T-helper 1 cell (primary cell): ENCODE data around the gene ZNF605.
"Not testable (repeated sequence)": the region's sequence is repeated elsewhere in the genome, so short reads cannot be mapped to it uniquely, and the experiment has no call there.

Experiments
- DNase-seq, 5 donors: peaks; one replicate each; pipeline ENCODE4 v3.0.0-alpha.2; 2012 to 2020

ZNF605 gene

DNA sequence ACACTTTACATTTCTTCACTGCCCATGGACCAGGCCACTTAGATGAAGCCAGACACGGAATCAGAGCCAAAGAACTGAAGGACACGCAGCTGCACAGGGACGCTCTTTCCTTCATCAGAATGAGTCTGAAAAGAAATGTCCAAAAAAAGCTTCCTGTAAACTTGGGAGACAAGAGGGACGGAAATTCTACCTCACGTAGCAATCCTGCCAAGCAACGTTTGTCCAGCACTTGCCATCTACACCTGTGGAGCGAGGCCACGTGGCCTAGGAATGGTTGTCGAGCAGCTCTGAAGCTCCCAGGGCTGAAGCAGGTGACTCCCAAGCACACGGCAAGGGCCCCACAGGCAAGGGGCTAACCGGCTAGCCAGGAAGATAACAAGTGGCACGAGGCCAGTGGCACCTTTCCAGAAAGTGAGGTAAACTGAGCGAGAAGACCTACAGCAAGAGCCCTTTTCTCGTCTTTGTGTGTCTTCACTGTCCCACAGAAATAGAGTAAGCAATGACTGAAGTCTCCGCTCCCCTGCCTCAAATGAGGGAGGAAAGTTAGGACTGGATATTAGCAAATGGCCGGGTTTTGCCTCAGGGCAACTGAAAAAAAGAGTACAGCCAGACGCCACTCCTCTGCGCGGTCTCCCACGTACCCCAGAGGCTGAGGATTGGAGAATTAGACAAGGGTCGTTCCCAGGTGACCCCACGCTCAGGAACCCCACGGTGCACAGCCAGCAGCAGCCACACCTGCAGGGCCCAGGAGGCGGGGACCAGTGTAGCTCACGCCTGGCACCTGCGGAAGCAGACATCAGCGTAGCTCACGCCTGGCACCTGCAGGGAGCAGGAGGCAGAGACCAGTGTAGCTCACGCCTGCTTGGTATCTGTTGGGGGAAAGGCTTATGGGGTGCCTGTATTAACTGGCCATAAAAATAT is 7.7 kb downstream of the ZNF605 start:
- DNase-seq = no peak

DNA sequence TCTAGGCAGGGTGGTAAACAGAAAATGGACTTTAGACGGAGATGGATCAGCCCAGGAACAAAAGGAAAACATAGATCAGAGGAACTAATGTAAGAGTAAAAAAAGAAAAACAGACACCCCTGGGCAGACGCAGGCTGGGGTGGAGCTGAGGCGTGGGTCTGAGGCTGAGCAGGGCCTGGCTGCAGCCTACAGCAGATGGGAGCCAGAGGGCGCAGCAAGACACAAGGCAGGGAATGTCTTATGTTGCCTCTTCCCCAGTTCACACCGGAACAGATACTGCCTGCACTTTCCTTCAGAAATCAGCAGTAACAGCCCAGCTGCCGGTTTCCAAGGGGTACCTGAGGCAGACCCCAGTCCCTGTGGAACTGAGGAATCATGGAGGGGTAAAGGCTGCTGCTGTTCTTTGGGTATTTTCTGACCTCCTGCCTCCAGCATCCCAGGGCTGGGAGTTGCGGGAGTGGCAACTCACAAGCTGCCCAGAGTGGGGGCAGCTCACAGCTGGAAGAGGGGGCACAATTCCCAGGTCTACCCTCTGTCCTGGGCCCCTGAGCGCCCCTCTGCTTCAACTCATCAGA is 9.8 kb downstream of the ZNF605 start:
- DNase-seq = no peak

DNA sequence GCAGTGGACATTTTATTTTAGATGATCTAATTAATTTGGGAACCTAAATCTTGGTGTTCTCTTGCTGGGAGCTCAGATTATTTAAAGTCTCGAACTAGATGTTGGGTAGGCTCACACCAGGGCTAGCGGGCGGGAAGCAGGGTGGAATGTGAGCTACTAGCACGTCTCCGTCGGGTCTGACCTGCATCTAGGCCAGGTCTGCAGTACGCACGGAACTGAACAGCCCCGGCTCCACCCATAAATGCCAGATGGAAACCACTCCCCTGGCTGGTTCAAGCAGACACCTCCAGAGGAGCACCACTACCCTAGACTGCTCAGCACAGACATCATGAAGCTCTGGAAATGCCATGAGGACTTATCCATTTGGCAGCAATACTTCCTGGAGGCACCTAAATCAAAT is 10.3 kb downstream of the ZNF605 start:
- DNase-seq = no peak

DNA sequence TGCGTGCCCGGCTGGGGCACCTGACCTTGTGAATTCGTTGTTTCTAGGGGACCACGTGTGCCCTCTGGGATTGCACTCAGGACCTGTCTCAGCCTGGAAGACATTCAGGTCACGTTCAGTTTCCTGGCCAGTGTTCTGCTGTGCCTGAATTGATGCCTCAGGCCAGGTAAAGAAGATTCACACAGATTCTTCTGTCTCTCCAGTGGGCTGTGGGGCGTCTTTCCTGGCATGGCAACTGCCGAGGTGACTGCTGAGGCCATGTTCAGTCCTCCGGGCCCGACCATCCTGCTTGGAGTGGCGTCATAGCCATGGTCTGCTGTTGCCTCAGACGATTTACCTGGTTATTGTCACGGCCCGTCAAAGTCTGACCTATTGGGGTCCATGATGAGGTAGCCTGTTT is 13.5 kb downstream of the ZNF605 start:
- no peak for DNase-seq

DNA sequence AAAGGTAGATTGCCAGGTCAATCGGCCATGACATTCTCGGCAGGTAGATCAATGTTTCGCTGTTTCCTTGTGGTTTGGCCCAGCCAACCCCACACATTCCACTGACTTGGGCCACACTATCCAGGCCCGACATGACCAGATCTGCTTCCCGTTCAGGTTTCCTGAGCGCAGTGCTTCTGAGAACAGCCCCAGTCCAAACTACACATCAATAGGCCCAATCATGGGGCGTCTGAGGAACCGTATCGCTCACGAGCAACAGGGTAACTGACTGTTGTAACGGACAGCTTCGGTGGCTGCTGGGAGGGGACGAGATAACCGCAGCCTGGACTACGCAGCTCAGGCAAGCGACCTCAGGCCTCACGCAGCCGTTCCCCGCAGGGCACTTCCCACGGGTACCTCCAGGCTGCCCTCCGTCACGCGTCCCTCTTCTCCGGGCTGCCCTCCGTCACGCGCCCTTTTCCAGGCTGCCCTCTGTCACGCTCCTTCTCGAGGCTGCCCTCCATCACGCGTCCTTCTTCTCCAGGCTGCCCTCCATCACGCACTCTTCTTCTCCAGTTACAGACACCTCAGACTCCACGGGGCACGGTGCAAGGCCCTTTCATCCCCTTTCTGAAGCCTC is 14.7 kb downstream of the ZNF605 start:
- no peak for DNase-seq

DNA sequence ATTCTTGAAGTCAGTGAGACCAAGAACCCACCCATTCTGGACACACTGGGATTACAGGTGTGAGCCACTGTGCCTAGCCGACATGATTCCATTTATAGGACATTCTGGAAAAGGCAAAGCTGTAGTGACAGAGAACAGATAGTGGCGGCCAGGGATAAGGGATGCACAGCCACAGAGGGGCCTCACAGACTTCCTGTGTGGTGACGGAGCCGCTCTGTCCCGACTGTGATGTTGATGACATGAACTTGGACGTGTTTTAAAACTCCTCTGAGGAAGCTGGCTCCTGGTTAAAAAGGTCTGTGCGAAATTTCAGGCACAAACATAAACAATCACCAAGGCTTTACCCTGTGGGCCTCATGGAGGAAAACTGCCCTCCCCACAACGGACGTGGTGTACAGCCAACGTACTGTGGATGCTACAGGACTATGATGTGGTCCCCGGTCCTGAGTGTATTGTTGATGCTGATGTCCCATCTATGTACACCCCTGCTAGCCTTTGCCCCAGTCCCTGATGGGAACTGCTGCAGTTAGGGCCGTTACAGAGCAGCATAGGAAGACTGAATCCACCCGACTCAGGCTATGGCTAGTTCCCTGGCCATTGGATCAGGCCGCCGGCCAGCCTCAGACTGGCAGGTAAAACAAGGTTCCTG is 15.9 kb downstream of the ZNF605 start:
- DNase-seq = no peak

DNA sequence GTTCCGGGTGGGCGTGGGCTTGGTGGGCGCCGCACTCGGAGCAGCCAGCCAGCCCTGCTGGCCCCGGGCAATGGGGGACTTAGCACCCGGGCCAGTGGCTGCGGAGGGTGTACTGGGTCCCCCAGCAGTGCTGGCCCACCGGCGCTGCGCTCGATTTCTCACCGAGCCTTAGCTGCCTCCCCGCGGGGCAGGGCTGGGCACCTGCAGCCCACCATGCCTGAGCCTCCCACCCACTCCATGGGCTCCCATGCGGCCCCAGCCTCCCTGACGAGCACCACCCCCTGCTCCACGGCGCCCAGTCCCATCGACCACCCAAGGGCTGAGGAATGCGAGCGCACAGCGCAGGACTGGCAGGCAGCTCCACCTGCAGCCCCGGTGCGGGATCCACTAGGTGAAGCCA is 17.3 kb downstream of the ZNF605 start:
- DNase-seq = not testable (repeated sequence)

DNA sequence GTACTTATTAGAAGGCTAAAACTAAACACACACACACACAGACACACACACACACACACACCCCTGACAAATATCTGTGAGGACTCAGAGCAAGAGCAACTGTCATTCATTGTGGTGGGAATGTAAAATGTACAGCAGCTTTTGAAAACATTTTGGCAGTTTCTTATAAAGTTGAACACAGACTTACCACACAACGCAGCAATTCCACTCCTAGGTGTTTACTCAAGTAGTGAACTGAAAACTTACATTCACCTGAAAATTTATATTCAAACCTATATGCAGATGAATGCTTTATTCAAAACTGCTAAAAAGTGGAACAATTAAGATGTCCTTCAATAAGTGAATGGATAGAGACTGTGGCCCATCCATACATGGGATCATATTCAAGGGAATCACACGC is 18.6 kb downstream of the ZNF605 start:
- no peak for DNase-seq

DNA sequence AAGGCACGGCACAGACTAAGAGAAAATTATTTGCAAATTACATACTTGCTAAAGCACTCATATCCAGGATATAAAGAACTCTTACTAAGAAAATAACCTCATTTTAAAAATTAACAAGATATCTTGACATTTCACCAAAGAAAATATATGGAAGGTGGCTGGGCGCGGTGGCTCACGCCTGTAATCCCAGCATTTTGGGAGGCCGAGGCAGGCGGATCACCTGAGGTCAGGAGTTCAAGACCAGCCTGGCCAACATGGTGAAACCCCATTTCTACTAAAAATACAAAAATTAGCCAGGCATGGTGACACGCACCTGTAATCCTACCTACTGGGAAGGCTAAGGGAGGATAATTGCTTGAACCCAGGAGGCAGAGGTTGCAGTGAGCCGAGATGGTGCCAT is 19.2 kb downstream of the ZNF605 start:
- not testable (repeated sequence) for DNase-seq

DNA sequence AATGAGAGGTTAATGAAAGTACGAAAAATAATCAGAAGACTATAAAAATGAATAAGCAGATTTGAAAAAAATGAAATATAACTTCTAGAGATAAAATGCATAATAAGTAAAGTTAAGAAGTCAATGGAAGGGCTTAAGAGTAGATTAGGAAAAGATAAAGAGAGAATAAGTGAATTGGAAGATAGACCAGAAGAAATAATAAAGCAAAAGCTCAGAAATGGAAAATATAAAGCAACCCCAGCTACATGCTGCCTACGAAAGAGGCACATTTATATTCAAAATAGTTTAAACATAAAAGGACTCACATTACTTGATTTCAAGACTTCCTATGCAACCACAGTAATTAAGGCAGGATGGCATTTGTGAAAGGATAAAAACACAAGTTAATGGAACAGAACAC is 19.9 kb downstream of the ZNF605 start:
- DNase-seq = no peak

DNA sequence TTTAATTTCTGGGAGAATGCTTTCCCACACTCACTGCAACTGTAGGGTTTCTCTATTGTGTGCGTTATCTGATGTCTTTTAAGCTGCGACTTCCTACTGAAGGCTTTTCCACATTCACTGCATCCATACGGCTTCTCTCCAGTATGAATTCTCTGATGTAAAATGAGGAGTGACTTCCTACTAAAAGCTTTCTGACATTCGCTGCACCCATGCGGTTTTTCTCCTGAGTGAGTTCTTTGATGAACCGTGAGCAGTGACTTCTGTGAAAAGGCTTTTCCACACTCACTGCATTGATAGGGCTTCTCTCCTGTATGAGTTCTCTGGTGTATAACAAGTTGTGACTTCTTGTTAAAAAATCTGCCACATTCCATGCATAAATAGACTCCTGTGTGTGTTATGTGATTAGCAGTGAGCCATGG is 29.7 kb downstream of the ZNF605 start:
- DNase-seq = no peak

DNA sequence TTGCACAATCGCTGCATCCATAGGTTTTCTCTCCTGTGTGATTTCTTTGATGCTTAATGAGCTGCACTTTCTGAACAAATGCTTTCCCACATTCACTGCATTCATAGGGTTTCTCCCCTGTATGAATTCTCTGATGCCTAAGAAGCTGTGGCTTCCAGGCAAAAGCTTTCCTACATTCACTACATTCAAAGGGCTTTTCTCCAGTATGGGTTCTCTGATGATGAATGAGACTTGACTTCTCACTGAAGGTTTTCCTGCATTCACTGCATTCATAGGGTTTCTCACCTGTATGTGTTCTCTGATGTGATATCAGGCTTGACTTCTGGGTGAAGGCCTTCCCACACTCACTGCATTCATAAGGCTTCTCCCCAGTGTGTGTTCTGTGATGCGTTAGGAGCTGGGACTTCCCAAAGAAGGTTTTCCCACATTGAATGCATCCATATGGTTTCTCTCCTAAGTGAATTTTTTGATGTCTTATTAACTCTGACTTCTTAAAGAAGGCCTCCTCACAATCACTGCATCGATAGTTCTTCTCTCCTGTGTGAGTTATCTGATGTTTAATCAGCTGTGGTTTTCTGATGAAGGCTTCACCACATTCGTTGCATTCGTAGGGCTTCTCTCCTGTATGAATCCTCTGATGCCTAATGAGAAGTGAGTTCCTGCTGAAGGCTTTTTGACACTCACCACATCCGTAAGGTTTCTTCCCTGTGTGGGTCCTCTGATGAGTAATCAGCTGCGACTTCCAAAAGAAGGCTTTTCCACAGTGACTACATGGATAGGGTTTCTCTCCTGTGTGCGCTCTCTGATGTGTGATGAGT is 30.3 kb downstream of the ZNF605 start:
- no peak for DNase-seq

DNA sequence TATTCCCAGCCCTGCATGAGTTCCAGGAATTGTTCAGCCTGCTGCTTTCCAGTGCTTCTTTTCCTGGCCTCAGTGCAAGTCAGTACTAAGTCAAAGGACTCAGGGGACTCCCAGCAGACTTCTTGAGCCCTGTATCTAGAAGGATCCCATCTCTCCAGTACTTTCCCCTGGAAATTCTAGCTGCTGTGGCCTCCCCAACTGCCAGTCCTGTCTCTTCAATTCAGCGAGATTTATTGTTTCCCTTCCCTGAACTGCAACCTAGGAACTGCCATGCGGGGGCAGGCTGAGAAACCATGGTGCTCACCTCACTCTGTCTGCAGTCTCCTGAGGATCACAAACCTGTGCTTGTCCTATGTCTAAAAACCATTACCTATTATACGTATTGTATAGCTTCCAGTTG is 31.8 kb downstream of the ZNF605 start:
- no peak for DNase-seq

DNA sequence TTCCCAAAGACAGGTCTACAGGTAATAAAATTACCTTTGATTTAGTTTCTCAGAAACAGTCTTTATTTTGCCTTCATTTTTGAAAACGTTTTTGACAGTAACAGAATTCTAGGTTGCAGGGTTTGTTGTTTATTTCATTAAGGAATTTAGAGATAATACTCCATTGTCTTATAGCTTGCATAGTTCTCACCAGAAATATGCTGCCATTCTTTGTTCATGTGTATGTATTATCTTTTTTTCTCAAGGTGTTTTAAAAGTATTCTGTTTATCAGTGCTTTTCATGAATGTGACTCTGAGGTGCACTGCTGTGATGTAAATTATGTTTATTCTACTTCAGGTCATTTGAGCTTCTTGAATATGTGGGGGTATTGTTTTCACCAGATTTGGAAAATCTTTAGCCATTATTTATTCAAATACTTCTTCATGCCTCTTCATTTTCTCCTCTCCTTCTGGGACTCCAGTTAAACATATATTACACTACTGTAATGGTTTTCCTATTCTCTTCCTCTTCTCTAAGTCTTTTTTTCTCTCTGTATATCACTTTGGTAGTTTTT is 32.7 kb downstream of the ZNF605 start:
- no peak for DNase-seq

DNA sequence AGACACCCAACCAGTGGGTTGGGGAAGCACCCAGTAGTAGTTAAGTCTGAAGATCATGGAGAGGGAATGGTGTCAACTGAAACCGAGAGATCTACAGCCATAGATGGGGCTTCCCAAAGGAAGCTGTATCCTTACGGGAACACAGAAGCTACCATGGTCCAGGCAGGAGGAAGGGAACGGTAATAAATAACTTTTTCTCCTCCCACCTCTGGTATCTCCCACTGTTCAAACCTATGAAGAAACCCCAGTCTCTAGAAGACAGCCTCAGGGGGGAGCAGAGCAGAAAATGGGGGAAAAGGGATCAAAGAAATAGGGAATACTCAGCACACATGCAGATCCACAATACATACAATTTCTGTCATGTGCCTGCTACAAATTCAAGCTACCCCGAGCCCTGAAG is 33.4 kb downstream of the ZNF605 start:
- DNase-seq = no peak

DNA sequence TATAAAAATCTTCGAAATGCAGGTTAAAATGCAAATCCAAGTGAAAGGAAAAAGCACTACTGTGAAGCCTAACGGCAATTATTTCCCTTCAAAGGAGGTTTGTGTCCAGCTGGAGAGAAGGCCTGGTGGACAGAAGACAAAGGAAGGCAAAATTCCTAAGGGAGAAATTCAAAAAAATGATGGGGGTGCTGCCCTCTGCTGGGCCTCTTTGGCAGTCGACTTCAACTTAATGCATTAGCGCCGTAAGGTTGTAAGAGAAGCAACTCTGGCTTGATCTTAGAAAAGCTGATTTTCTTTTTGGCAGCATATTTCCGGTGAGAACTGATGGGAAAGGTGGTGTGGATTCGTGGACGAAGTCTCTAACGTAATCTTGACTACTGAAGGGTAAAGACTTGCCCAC is 34.4 kb downstream of the ZNF605 start:
- DNase-seq = no peak

DNA sequence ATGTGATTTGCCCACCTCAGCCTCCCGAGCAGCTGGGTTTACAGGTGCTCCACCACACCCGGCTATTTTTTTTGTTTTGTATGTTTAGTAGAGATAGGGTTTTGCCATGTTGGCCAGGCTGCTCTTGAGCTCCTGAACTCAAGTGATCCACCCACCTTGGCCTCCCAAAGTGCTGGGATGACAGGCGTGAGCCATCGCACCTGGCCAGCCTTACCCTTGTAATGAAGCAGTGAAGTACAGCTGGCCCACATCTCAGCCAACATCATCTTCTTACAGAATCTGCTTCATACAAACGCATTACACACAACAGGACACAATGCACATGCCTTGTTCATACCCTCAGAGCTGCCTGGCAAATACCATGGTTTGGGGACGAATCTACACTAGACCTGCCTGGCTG is 37.4 kb downstream of the ZNF605 start:
- no peak for DNase-seq

DNA sequence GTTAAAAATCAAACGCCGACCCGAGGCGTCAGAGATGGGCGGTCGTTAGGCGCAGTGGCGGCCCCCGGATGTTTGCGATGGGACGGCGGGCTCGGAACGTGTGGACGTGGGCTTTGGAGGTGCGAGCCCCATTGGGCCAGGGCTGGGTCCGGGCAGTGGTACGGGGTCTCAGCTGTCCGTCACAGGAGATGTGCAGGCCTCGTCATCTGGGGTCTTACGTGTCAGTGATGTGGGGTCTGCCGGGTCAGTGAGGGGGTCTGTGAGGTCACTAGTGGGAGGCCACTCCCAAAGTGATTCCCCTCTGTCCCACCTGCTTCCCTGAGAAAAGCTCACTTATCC is 47.1 kb downstream of the ZNF605 start:
- no peak for DNase-seq

DNA sequence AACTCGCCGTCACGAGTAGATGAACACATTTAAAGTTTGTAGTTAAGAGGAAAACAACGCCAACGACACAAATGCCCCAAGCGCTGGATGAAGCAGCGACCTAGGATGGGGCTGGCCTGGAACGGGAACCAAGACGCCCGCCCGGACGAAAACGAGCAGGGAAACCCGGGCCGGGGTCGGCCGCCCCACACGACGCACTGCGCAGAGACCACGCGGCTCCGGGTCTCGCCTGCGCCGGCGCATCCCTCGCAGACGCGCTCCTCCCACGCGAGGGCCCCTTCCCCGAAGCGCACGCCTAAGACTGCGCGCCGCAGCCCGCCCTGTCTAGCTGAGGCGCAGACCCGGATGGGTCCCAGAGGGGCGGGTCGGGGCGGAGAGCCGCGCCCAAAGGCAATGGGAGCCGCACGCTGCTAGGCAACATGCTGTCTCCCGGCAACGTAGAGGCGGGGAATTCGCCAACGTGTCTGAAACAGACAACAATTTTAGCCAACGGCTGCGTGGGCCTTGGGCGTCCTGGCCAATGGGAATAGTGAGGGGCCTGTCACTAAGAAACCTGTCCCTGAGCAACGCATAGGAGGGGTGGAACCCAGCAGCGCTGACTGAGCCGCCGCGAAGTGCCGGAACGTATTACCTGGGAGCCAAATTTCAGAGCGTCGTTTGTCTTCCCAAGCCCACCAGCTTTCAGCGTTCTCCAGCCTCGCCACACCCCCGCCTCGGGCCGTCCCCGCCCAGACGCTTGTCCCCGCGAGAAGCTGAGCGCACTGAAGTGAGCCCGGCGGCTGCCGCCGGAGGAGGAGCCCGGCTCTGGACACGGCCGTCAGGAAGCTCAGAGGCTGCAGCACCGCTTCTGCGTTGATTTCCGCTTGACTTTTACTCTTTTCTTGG is 47.7 kb downstream of the ZNF605 start:
- DNase-seq = peak; percentile 91 to 97 (median 95)

DNA sequence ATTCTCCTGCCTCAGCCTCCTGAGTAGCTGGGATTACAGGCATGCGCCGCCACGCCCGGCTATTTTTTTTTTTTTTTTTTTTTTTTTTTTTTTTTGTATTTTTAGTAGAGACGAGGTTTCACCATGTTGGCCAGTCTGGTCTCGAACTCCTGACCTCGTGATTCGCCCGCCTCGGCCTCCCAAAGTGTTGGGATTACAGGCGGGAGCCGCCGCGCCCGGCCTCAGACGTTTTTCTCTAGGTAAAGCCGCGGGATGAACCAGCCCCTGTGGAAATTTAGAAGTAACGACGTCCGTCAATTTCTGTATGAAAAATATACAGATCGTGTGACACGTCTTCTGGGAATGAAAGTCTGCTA is 48.3 kb downstream of the ZNF605 start:
- not testable (repeated sequence) for DNase-seq

DNA sequence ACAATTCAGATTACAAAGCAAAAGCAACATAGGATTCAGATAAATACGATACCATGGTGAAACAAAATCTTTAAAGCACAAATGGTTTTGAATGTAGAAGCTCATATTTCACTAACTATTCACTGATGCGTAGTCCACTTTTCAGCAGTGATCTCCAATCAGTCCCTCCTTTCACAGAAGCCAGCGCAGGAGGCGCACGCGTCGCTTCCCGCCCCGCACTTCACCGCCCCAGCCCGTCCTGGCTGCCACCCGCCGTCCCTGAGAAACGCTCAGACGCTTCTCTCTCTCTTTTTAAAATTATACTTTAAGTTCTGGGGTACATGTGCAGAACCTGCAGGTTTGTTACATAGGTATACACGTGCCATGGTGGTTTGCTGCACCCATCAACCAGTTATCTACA is 48.9 kb downstream of the ZNF605 start:
- no peak for DNase-seq
